NCI-H2107 treated with DMSO at 0.1 percent for 48 hours (cell line): ENCODE measurements around the gene DICER1.
A peak's percentile ranks its signal among the peaks of the same experiment; 100 is the strongest.

Experiments used
- DNase-seq: peaks from one replicate; lab custom pipeline; 2025; ENCODE audit not compliant: unreplicated experiment; lab: John Stamatoyannopoulos, UW

The DICER1 gene

DNA sequence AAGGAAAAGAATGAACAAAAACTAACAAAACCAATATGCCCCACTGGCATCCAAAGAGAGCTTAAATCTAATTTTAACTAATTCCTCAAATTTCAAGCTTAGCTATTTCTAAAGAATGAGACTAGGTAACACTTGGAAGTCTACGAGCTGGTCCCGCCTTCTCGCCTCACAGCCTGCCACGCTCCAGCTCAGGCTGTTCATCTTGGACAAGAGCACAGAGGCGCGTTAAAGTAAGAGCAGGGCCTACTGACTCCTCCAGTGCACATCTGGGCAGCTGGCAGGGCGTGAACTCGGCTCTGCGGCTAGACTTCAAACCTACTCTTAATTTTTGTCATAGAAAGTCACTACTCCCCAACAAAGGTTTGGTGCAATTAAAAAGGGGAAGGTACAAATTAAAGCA lies 64.6 kb downstream of the DICER1 start:
- no peak for DNase-seq

DNA sequence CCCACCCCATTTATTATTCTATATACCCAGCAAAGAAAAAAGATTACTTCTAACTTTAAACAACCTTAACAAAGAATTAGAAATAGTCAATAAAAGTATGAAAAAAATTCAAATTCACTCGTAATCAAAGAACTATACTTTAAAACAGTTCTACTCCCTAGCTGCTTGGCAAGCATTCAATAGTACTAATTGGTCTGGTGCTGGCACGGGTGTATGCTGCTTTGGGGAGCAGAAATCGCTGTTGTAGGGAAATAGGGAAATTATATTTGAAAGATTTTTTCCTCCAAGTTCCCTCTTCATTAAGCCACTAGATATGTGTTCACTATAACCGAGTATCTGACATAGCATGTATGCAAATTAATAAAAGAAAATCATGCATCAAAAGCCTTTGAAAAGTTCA lies 65.7 kb downstream of the DICER1 start:
- DNase-seq, result no peak

DNA sequence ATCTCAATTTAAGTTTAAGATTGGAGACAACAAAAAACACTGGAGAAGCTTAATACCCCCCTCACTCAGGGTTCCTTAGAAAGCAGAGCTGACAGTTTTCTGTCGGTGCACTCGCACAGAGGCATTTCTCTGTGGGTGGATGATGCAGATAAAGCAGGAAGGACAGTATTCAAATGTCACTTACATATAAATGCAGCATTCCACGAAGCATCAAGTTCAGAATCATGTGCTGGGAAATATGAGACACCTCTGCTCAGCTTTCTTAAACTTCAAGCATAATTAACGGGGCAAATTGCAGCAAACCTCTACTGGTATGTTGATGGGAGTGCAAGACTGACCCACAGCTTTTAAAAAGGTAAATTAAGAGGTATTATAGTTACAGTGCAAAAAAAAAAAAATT lies 68.7 kb downstream of the DICER1 start:
- DNase-seq, result no peak

DNA sequence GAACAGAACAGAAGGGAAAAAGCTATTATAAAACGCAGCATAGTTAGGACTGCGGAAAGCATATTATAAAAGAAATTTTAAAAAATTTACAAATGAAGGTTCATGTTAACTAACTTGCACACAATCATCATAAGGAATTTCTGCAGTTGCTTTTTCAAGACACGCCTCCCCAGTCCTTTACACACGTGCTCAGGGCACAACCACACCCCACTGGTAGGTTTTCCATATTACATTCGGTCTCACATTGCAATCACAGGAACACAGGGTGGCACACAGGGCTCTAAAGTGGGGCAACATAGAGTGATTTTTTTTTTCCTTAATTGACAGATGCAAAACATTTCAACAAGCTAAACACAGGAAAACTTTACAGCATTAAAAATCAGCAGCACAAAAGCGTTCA lies 69.7 kb downstream of the DICER1 start:
- no peak for DNase-seq

DNA sequence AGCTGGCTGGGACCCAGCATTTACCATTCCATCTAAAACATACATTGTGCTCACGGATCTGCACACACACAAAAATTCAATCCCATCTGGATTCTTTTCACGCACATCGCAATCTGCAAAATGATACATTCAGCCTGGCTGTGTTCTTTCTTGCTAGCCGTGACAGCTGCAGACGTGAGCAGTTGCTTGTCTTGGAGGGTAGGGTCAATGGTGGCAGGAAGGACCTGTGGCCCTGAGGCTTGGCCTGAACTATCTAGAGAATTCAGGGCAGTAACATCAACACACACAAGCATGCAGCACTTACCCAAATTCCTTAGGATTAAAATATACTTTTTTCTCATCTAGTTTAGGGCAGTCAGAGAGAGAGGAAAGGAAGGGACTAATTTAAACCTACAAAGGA lies 72.0 kb downstream of the DICER1 start:
- no peak for DNase-seq

DNA sequence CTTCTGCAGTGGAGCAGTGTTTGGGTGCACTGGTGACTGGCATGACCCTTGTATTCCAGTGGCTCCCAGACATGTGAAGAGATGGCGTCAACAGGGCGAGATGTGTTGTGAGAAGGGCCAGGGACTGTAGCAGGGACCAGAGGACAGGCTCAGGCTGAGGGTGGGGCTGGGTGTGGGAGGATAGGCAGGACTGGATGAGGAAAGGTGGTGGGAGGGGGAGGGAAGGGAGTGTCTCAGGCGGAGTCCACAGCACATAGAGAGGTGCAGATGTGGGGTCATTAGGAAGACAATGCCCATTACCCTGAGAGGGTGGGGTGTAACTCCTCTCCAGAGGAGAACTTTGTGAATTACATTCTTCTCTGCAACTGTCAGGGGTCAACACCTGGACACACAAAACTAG lies 78.5 kb downstream of the DICER1 start:
- DNase-seq, result no peak

DNA sequence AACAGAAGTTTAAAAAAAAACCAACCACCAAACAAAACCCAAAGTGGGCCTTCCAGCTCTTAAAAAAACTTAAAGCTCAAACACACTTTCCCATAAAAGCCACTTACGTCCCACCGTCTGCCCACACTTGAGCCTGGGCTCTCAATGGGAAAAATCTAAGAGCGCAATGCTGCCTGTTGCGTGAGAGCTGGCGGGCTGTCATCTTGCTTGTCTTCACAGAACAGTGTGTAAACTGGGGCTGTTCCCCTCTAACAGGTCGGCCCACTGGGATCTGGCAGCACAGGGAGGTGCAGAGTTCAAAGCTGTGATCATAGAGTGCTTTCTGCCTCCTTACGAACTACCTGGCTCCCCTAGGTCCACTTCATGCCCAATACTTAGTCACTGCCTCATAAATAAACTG lies 80.0 kb downstream of the DICER1 start:
- no peak for DNase-seq

DNA sequence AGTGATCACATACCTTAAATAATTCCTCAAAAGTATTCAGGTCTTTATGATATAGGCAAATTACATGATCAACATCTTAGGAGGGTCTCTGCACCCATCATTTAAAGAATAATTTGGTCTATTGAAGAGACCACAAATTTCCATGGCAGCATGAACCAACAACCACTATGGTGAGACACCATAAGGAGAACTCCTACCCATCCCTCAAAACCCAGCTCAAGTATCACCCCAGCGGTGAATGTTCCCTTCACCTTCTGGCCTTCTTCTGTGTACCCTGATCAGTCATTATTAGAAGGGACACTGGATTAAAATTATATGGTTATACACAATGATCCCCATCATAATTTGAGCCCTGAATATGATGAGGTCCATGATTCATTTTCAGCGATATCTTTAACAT lies 81.5 kb downstream of the DICER1 start:
- no peak for DNase-seq

DNA sequence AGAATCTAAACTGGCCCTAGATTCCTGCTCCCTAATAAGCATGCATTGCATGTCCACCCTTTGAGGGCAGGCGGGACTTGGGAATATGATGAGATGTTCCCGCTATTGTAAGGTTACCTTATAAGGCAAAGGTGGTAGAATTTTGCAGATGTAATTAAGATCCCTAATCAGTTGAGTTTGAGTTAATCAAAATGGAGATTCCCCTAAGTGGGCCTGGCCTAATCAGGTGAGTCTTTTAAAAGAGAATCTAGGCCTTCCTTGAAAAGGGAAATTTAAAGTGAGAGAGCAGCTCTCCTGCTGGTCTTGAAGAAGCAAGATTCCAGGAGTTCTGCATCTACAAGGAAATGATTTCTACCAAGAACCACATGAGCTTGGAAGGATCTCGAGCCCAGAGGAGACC lies 83.4 kb downstream of the DICER1 start:
- no peak for DNase-seq

DNA sequence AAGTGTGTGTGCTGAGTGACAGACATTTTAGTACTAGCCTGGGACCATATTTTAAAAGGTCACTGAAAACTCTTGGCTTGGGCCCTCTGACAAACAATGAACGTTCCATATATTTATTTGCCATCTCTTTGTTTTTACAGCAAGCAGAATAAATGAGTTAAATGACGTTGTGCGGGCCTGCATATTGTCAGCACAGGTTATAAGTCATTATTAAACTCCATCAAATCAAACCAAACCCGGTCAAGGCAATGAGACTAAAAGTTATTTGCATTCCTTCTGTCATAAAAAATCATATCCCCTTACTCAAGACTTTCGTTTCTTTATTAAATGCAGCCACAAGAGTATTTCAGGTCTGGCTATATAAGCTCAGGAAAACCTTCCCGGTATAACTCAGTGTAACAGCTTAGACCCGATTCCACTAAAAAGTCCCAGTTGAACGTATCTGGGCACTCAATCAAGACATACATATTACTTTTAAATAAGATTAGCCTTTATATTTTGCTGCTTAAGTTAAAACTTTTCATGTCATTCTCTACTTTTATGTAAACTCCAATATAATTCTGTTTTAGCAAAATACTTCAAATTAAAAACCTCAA lies 84.9 kb downstream of the DICER1 start:
- no peak for DNase-seq

DNA sequence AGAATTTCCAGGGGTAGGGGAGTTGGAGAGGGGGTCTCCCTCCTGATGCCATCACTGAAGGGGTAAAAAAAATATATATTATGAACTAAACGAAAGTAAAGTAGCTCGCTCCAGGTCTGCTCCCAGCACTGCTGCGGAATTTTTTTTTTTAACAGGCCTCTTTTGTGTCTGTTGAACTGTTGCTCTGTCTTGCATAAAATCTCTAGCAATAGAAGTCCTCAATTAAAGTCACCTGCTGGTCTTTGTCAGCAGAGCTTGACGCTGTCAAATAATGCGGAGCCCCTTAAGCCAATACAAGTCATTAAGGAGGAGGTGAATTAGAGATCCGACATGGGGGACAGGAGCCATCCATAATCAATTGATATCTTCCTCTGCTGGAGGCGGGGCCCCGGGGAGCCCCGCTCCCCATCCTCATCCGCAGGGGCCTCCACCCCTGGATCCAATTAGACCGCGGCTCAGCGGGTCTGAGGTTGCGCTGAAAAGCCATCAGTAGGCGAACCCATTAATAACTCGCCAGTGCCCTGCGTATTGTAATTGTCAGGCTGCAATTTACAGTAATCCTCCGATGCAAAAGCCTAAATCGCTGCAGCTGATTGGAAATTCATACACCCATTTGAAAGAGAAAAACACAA lies 85.6 kb downstream of the DICER1 start:
- DNase-seq, result no peak

DNA sequence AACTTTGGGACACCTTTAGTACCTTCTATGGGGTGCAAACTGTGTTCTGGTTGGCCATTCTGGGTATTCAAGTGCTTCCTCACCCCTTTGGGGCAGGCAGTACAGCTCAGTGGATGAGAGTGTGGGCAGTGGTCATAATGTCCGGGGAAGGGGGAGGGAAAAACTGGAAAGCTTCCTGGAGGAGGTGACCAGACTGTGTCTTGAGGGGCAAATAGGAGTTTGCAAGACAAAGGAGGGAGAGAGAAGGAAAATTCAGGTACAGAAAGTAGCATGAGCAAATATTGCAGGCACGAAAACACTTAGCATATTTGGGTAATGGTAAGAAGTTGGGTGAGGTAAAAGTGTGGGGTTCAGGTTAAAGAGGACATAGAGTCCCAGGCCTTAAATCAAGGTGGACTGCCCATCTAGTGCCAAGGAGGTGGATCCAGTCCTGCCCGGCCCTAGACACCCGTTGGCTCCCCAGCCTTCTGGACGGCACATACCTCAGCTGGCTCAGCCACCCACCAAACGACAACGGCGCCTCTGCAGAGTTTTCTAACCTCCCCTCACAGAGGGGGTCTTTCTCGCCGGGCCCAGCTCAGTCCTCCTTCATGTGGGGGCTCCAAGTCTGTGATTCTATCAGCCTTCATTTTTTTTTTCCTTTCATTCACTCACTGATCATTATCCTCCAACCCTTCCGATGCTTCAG lies 86.4 kb downstream of the DICER1 start:
- DNase-seq, result no peak

DNA sequence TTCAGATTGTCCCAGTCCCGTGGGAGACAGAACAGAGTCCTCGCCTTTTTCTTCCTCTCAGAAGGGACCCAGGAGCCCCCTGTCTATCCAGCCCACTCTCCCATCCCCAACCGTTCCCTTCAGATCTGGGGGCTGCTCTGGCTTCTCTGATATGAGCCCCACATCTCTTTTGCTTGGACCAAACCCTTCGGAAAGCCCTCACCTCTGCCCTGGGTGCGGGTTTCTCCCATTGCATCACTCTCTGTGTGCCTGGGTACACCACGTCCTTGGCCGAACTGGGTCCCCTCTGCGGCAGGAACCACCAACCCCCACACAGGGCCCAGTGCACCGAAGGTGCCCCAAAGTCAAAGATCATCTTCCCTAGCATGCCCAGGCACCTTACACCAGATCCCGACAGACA lies 87.8 kb downstream of the DICER1 start:
- no peak for DNase-seq

DNA sequence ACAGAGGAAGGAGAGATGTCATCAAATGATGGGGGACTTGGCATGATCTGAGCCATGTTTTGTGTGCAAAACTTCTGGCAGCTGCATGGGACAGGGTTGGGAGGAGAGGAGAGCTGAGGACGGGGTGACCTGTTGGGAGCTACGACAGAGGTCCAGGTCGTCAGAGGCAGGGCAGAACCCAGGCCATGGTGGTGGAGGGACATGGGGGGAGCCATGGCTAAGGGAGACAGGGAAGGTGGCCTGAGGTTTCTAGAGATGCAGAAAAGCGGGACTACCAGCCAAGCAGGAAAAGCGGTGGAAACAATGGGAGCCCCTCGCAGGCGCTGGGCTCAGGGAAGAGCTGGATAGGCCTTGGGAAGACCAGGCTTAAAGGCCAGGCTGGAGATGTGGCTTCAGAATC lies 88.3 kb downstream of the DICER1 start:
- no peak for DNase-seq

DNA sequence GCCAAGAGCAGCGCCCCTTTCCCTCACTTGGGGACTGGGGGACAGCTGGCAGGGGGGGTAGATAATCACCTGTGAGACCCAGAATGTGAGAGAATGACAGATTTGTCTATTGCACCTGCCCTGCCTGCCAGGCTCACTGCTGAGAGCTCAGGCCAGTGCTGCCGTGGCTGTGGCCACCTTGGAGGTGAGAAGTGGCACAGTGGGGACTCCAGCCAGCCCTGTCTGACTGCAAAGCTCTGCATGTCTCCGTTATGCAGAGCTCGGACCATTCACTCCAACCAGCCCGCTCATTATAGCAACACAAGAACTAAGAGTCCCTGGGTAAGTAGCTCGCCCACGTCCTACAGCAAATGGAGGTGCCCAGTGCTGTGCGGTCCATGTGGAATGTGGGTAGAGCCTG lies 88.8 kb downstream of the DICER1 start:
- no peak for DNase-seq

DNA sequence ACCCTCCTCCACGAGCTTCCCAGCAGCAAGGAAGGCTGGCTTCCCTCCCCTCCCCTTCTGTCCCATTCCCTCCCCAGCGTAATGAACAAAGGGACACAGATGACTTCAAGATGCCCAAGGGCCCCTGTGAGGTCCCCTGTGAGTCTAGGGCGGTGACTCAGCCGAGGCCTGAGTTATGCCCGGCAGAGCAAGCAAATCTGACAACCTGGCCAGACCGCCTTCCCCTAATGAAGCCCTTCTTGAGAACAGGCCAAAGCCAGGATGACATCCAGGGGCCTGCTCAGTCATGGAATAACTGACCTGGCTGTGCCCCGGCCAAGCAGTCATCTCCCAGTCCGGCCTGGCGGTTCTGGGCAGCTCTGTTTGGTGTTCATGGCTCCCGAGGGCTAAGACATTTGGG lies 89.2 kb downstream of the DICER1 start:
- DNase-seq, result no peak

DNA sequence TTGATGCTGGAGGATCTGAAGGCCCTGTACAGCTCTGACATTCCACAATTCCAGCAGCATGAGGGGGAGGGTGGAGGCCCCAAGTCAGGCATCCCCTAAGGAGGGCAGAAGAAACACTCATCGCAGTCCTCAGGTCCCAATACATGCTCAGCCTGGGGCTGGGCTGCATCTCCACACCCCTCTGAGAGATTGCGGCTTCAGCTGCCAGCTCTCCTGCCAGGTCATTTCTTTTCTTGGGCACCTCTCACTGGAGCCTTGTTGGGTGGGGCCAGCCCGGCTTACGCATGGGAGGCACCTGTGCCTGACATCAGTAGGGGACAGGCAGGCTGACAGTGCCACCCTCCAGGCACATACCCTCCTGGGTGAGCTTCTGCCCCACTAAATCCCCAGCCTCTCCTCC lies 89.8 kb downstream of the DICER1 start:
- no peak for DNase-seq

DNA sequence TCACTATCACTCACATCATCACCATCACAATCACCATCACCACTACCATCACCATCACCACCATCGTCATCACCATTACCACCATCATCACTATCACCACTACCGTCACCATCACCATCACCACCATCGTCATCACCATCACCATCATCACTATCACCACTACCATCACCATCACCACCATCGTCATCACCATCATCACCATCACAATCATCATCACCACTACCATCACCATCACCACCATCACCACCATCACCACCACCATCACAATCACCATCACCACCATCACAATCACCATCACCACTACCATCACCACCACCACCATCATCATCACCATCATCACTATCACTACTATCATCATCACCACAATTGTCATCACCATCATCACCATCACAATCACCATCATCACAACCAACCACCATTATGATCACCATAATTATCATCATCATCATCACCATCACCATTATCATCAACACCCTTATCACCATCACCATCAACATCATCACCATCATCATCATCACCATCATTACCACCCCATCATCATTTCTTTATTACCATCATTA lies 90.8 kb downstream of the DICER1 start:
- no peak for DNase-seq

DNA sequence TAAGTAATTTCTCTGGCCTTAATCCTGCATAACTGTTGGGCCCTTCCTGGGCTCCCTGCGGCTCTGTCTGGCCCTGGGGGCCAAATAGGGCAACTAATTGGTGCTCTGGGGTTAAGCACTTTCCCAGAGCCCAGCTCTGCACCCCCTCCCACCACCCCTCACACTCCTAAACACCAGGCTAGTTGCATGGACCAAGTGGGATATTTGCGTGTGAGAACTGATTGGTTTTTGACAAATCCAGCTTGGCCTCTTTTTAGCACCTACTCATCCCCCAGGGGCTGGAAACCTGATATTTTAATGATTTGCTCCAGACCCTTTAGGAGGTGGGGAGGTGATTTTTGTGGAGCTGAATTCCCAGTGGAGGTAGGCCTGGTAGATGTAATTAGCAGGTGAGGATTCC lies 91.9 kb downstream of the DICER1 start:
- DNase-seq, result peak; percentile 46

DNA sequence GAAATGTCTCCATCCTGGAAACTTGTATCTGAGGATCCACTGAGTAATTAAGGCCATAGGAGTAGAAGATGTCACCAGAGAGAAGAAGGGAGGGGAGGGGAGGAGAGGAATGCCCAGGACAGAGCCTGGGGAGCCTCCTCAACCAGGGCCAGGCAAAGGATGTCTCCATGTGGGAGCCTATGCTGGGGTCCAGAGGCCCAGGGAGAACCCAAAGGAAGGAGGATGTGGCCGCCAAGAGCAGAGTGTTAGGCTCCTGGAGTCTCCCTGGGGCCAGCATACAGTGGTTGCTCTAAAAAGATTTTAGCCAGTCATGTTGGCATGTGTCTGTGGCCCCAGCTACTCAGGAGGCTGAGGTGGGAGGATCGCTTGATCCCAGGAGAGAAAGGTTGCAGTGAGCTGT lies 92.6 kb downstream of the DICER1 start:
- DNase-seq, result no peak

DNA sequence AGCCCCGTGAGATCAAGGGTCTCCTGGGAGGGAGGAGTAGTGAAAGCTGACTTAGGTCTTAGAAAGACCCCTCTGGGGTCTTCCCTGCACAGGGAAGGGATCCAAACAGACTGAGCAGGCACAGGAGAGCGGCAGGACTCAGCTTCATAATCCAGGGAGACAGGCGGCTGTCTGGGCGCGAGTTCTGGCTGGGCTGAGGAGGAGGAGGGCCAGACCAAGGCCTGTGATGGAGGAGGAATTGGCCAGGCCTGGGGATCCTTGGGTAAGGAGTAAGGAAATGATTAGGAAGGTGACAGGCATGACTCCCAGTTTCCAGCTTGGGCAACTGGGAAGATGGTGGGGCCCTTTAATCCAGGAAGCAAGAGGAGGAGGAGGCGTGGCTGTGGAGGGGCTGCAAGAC lies 93.1 kb downstream of the DICER1 start:
- DNase-seq, result no peak

DNA sequence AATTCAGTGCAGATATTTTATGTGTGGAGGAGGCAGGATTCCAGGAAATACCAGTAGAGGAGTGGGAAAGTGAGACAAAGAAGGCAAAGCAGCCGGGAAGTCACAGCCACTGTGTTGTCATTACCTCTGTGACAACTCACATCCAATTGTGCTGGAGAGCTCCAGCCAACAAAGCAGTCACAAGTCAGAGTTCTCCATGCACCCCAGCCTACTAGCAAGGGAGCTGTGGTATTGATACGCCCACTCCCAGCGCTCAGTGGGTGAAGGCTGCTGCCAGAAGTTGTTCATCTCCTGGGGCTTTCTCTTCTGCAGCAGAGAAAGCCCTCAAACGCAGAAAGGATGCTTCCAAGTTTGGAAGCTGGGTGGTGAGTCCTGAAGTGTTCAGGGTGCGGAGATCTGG lies 93.9 kb downstream of the DICER1 start:
- DNase-seq, result no peak

DNA sequence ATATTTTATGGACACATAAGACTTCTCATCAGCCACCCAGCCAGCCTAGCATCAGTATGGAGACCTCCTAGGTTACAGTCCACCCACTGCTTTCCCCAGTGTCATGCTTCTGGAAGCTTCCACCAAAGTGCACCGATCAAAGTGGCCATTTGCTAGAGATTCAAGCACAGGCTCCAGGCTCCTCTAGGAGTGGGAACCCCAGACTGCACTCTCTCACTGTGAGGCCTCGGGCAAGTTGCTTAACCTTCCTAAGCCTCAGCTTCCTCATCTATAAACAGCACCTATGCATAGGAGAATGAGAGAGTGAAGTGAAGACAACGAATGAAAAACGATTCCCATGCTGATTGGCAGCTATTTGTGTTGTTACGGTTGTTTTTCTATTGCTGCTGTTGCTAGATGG lies 94.4 kb downstream of the DICER1 start:
- no peak for DNase-seq
